ENCODE data around the gene NINJ2. TPM values are rescaled to one million over a fixed set of nuclear protein-coding genes. Genes with fewer than 3 reads are reported as not detected.

Gene NINJ2
- total and polyA plus RNA-seq, 10 of the 15 experiments (the other 5 are each of a cell fraction or from before 2014, with no cell fraction given) = 8.9 to 51.6 (median 21.3) TPM

- Histone ChIP-seq H3K9ac (ENCODE audit: control insufficient read depth, insufficient read depth, low read length) (no peak overlapping the region), H3K36me3 (ENCODE audit: control insufficient read depth in 2 of 2, insufficient read depth in 2 of 2, low read length in 1 of 2) (no peaks in the 10 kb centered on the region), H3K4me3 (no peak overlapping the region), H2AFZ (ENCODE audit: control insufficient read depth, low read depth, low read length) (no peak overlapping the region), H3K79me2 (ENCODE audit: control insufficient read depth, insufficient read depth, low read length) (no peaks in the 10 kb centered on the region), H3K27ac (ENCODE audit: control insufficient read depth, insufficient read depth) (no peak overlapping the region), H3K9me3 (replicated peaks; ENCODE audit: control insufficient read depth, insufficient read depth, low read length) (no peaks in the 10 kb centered on the region), H3K4me1 (ENCODE audit: control insufficient read depth, insufficient read depth, low read length) (peaks cover 10% of the 10 kb centered on the region), H3K27me3 (replicated peaks in 1 of 2; ENCODE audit: control insufficient read depth in 2 of 2, insufficient read depth in 2 of 2, low read length in 1 of 2) (no peaks in the 10 kb centered on the region), H3K4me2 (ENCODE audit: control insufficient read depth, insufficient read depth) (no peak overlapping the region), H4K20me1 (ENCODE audit: control insufficient read depth, insufficient read depth) (no peaks in the 10 kb centered on the region)
- WGBS (ENCODE audit: insufficient coverage, insufficient replicate concordance, low lambda C conversion rate, missing lambda C conversion rate) = 80% methylated on average over 3 of the region's 3 CpGs
- POLR2A ChIA-PET = interaction anchor here (0.6 to 0.9 kb wide), 3 partner anchors 91 to 177 kb away, joined by 3 to 4 read pairs (median 3); no protein-coding TSS in a partner anchor
- DNase-seq (ENCODE audit: low read depth, low spot score) (no peak), FAIRE-seq (no peak), ATAC-seq (no peak)
- SMC1A ChIA-PET (ENCODE audit: uncharacterized antibody, unreplicated experiment) = interaction anchor here (0.9 to 5.5 kb wide), 10 partner anchors 40 to 375 kb away, joined by 3 to 39 read pairs (median 5); partner anchors contain the start of genes RAD52 and WNK1
- RAD21 ChIA-PET (ENCODE audit: unreplicated experiment) = interaction anchor here (1.4 to 4.3 kb wide), 6 partner anchors 98 to 518 kb away, joined by 5 to 51 read pairs (median 10); partner anchors contain the start of genes RAD52 and WNK1
- TF ChIP-seq FOXM1 (IDR thresholded peaks at IDR 0.05; ENCODE audit: low read depth, low read length) = no peak
- intact Hi-C loops (cut with micrococcal nuclease; ENCODE audit: unreplicated experiment) = no loop called here
- in situ Hi-C loops (cut with MboI) = loop anchor here (5.0 kb wide), 3 partner anchors 178 to 373 kb away; partner anchors contain the start of genes RAD52 and WNK1
- CTCF ChIA-PET = interaction anchor here (0.6 to 6.3 kb wide), 14 partner anchors 31 to 543 kb away, joined by 3 to 77 read pairs (median 4); partner anchors contain the start of gene WNK1
- no TSS peak for BruUV-seq (replicated peaks)
These were observed 88.6 kb downstream of the NINJ2 start for GRCh38 chr12:574475-575128.

- Histone ChIP-seq H3K27ac (ENCODE audit: control insufficient read depth, insufficient read depth) (no peak overlapping the region), H3K27me3 (replicated peaks in 1 of 2; ENCODE audit: control insufficient read depth in 2 of 2, insufficient read depth in 2 of 2, low read length in 1 of 2) (no peaks in the 10 kb centered on the region), H3K79me2 (ENCODE audit: control insufficient read depth, insufficient read depth, low read length) (no peaks in the 10 kb centered on the region), H3K9me3 (replicated peaks; ENCODE audit: control insufficient read depth, insufficient read depth, low read length) (no peaks in the 10 kb centered on the region), H2AFZ (ENCODE audit: control insufficient read depth, low read depth, low read length) (no peak overlapping the region), H3K4me1 (ENCODE audit: control insufficient read depth, insufficient read depth, low read length) (peaks cover 10% of the 10 kb centered on the region), H3K9ac (ENCODE audit: control insufficient read depth, insufficient read depth, low read length) (no peak overlapping the region), H3K36me3 (ENCODE audit: control insufficient read depth in 2 of 2, insufficient read depth in 2 of 2, low read length in 1 of 2) (no peaks in the 10 kb centered on the region), H3K4me3 (no peak overlapping the region), H4K20me1 (ENCODE audit: control insufficient read depth, insufficient read depth) (no peaks in the 10 kb centered on the region), H3K4me2 (ENCODE audit: control insufficient read depth, insufficient read depth) (no peak overlapping the region)
- ChIA-PET POLR2A (interaction anchor here (0.6 to 0.7 kb wide), 4 partner anchors 22 to 376 kb away, joined by 4 to 7 read pairs (median 6); no protein-coding TSS in a partner anchor), RAD21 (ENCODE audit: unreplicated experiment) (interaction anchor here (0.6 to 1.1 kb wide), 3 partner anchors 20 to 238 kb away, joined by 3 to 4 read pairs (median 3); no protein-coding TSS in a partner anchor), CTCF (interaction anchor here (0.6 kb wide), 1 partner anchor 1028 kb away, joined by 3 read pairs; no protein-coding TSS in a partner anchor), SMC1A (ENCODE audit: uncharacterized antibody, unreplicated experiment) (interaction anchor here (0.6 to 5.5 kb wide), 2 partner anchors 242 to 394 kb away, joined by 4 to 39 read pairs; no protein-coding TSS in a partner anchor)
- no peak for ATAC-seq
- no peak for FAIRE-seq
- no TSS peak for BruUV-seq (replicated peaks)
- no peak for DNase-seq (ENCODE audit: low read depth, low spot score)
- in situ Hi-C loops (cut with MboI) (no loop called here), intact Hi-C loops (cut with micrococcal nuclease; ENCODE audit: unreplicated experiment) (no loop called here)
- TF ChIP-seq ETV6 (conservative IDR thresholded peaks at IDR 0.05 in 1 of 2, IDR thresholded peaks at IDR 0.05 in 1 of 2; ENCODE audit: borderline replicate concordance in 1 of 2, low read depth in 1 of 2) (no peak), ZNF622 (IDR thresholded peaks at IDR 0.05) (no peak), CEBPB (IDR thresholded peaks at IDR 0.05; ENCODE audit: borderline replicate concordance in 1 of 2, low read depth in 2 of 2, low read length in 2 of 2) (no peak), TCF12 (IDR thresholded peaks at IDR 0.05; ENCODE audit: low read depth, low read length) (no peak), BCL11A (IDR thresholded peaks at IDR 0.05; ENCODE audit: low read depth, low read length) (no peak), SMC3 (IDR thresholded peaks at IDR 0.05; ENCODE audit: borderline replicate concordance, low read length) (no peak), NFIC (IDR thresholded peaks at IDR 0.05; ENCODE audit: low read depth, low read length) (no peak)
- WGBS (ENCODE audit: insufficient coverage, insufficient replicate concordance, low lambda C conversion rate, missing lambda C conversion rate) = 96% methylated on average over 5 of the region's 5 CpGs
These were observed 90.0 kb downstream of the NINJ2 start for GRCh38 chr12:573232-573631.

All from GM12878 (cell line).